Iris pigment epithelial cell (primary cell): ENCODE data around the gene KCNT1.
A peak's percentile ranks its signal among the peaks of the same experiment; 100 is the strongest.

Experiments used
- DNase-seq: peaks from one replicate; pipeline ENCODE4 v3.0.0-alpha.2; 2011; ENCODE audit warnings: low read depth

Gene KCNT1

GRCh38 chr9:135783540-135784245, 81.7 kb downstream of the KCNT1 start:
- DNase-seq = no peak

DNA sequence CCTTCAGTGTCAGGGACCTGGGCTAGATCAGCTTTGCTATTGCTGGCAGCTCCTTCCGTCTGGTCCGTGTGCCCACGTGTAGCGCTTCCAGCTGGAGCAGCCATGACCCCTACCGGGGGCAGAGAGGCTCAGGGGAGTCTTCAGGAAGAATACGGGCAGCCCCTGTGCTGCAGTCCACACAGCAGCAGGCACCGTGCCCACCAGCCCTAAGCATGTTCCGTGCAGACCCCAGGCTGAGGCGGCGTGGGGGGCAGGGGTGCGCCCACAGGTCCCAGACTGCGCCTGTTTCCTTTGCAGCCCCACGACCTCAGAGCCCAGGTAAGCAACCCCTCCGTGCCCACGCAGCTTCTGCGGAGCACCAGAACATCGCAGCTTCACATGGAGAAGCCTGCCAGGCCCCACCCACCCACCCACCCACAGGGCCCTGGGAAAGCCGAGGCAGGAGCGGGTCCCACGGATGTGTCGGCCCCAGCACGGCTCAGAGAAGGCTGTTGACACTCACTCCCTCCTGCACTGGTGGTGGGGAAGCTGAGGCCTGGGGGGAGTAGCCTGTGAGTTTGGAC, 83.1 kb downstream of the KCNT1 start:
- no peak for DNase-seq

- no peak for DNase-seq
These were observed 84.2 kb downstream of the KCNT1 start for GRCh38 chr9:135786146-135786690.

DNA sequence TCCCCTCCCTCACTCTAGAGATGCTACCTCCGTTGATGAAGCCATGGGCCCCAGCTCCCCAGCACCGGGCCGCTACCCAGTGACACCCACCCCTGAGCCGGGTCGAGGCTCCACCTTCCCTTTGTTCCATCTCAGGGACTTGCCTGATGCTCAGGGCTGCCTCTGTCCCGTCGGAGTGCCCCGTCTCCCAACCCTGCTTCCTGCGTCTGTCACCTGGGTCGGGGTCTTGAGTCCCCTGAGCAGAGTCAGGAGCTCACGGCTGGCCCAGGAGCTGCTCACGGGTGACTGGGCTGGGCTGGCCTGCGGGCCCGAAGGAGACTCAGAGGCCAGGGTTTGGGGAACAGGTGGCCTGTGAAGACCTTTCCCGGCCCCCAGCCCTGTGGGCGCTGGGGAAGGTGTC, 85.3 kb downstream of the KCNT1 start:
- DNase-seq = no peak

DNA sequence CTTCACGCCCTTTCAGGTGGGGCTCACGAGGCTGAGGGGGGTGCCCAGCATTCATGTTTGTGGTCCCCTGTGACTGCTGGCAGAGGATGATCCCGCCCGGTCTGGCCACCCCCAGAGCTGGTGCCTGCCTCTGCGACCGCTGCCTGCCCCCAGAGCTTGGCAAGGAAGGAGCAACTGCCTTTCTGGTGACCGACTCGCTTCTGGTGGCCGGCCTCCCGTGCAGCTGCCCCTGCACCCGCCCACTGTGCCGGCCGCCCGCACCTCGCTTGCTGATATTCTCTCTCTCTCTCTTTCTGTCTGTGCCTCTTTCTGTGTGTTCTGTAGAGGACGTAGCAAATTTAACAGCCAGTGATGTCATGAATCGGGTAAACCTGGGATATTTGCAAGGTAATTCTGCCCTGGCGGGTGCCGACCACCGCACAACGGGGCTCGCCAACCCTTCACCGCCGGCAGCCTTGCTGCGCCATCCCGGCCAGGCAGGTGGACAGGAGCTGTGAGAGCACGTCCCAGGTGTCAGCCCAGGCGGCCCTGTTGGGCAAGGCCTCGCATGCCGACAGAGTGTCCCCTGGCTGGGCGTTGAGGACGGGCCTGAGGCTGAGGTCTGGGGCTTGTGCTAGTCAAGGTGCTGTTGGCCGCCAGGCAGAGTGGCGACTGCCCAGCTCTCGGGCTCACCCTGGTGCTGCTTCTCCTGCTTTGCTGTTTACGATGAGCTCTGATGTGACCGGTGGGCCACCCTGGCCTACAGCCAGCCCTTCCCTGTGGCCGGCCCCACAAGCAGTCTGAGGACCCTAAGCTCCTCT, 86.0 kb downstream of the KCNT1 start:
- DNase-seq = no peak

- no peak for DNase-seq
These were observed 86.8 kb downstream of the KCNT1 start for GRCh38 chr9:135788576-135789300.

DNA sequence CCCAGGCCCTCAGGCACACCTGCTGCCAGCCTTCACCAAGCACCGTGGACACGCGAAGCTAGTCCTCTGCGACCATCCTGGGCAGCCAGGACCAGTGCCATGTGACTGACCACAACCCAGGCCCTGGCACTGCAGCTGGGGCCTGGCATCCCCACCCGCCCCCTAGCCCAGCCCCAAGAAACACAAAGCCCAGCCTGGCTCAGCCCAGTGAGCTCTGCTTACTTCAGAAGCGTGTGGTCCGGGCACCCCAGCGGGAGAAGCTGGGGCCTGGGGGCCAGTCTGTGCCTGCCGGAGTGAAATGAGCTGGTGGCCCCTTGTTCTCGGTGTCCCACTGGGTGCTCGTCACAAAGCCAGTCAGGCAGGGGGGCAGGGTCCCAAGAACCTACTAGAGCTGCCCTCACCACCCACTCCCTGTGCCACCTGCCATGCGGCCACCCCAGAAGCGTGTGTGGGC, 87.9 kb downstream of the KCNT1 start:
- DNase-seq = no peak

- no peak for DNase-seq
These were observed 88.4 kb downstream of the KCNT1 start for GRCh38 chr9:135790356-135790755.

- no peak for DNase-seq
These were observed 88.9 kb downstream of the KCNT1 start for GRCh38 chr9:135790850-135791249.

DNA sequence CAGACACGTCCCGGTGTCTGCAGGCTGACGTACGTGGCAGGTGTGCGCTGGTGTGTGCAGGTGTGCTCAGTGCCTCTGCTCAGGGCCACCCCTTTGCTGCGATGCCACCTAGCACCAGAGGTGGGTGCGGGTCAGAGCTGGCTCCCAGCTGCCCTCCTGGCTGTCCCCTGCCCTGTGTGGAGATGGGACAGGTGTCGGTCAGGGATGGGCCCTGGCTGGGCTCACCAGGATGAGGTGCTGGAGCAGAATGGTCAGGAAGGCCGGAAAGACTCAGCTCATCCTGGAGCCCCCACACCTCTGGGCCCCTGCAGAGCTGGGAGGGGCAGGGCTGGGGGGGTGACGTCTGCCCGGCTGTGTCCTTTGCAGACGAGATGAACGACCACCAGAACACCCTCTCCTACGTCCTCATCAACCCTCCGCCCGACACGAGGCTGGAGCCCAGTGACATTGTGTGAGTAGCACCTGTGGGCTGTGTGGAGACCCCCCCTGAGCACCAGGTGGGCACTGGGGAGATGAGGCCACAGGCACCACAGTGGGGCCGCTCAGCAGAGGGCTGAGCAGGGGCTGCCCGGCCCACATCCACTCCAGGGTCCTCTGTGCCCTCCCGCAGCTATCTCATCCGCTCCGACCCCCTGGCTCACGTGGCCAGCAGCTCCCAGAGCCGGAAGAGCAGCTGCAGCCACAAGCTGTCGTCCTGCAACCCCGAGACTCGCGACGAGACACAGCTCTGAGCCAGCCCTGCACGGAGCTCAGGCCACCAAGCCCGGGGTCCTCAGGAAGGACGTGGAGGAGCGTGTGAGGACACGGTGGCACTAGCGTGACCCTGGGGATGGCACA, 89.7 kb downstream of the KCNT1 start:
- no peak for DNase-seq

- DNase-seq = no peak
These were observed 90.5 kb downstream of the KCNT1 start for GRCh38 chr9:135792268-135793128.

DNA sequence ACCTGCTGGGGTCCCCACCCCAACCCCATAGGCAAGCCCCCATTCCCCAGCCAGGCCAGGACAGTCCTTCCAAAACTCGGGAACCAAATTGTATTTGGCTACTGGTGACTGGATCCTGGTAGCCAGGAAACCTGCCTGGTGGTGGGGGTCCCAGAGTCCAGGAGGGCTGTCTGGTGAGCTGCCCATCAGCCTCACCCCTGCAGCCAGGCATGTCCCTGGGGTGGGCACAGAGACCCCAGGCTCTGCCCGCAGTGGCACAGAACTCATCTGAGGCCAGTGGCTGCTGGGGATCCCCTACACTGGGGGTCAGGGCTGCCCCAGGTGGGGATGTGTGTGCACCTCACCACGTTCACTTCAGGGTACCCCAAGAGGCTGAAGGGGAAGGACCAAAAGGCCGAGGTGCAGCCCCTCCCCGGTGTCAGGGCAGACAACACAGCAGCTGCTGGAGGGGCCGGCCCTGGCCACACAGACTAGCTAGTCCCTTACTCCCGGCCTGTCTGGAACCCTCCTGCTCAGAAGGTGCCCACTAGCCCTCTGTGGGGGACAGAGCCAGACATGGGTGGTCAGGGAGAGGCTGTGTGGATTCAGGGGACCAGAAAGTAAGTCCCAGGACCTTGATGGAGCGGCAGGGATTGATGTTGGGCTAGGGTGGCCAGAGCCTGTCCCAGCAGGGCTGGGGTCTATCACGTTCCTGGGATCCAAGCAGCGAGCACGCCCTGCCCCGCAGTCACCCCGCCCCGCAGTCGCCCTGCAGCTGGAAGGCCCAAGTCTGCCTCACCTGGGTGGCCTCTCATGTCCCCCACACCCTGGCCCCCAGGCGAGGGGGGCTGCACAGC, 91.5 kb downstream of the KCNT1 start:
- DNase-seq = no peak

DNA sequence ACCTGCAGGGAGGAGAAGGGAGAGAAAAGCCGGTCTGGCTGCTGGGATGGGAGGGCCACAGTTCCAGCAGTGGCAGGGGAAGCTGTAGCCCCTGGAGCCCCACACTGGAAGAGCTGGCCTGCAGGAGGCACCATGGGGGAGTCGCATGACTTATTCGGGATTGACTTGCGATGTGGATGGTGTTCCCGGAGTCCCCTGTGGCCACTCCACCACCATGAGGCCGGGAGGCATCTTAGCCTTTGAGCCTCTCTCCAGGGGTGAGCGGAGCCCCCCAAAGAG, 92.0 kb downstream of the KCNT1 start:
- DNase-seq = no peak

DNA sequence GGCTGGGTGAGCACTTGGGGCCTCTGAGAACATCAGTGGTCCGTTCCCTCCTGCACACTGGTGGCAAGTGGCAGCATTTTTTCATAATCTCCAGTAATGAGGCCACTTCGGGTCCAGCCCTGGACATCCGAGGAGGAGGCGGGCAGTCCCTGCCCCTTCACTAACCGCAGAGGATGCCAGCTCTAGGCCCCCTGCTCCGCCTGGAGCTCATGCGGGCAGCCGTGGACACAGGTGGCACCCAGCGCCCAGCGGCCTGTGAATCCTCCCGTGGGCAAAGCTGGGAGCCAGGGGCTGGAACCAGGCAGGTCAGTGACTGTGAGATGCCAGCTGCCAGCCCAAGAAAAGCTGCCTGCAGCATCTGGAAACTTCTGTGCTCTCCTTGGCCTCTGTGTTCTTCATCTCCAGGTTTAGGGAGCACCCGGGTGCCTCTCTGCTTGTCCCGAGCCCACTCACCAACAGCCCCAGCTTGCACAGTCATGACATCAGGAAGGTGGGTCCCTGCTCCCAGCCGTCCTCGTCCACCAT, 92.4 kb downstream of the KCNT1 start:
- no peak for DNase-seq

GRCh38 chr9:135795391-135795790, 93.4 kb downstream of the KCNT1 start:
- no peak for DNase-seq

GRCh38 chr9:135796784-135797485, 95.0 kb downstream of the KCNT1 start:
- no peak for DNase-seq

GRCh38 chr9:135797507-135798262, 95.7 kb downstream of the KCNT1 start:
- peak; percentile 44 for DNase-seq

GRCh38 chr9:135798263-135798585, 96.2 kb downstream of the KCNT1 start:
- DNase-seq = no peak
